Measurements from ENCODE around the gene ZNF845.

ZNF845 gene

DNA sequence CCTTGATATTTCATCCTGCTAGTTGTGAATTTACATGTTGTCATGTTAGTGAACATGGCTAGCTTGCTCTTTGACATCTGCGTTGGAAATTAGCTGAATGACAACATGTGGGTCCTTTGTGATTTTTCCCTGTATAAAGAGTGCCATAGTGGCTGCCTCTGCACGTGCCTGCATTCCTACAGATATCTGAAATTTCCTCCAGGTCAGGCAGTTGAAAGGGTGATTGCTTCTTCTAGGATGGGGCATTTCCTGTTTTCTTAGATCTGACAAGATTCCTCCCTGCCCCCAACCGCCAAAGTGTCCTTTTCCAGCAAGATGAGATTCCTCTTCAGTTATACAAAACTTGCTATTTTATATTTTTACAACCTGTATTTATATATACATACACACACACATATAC, 40.7 kb downstream of the ZNF845 start:
- TF ChIP-seq, protein P1, sequence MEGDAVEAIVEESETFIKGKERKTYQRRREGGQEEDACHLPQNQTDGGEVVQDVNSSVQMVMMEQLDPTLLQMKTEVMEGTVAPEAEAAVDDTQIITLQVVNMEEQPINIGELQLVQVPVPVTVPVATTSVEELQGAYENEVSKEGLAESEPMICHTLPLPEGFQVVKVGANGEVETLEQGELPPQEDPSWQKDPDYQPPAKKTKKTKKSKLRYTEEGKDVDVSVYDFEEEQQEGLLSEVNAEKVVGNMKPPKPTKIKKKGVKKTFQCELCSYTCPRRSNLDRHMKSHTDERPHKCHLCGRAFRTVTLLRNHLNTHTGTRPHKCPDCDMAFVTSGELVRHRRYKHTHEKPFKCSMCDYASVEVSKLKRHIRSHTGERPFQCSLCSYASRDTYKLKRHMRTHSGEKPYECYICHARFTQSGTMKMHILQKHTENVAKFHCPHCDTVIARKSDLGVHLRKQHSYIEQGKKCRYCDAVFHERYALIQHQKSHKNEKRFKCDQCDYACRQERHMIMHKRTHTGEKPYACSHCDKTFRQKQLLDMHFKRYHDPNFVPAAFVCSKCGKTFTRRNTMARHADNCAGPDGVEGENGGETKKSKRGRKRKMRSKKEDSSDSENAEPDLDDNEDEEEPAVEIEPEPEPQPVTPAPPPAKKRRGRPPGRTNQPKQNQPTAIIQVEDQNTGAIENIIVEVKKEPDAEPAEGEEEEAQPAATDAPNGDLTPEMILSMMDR (IDR thresholded peaks at IDR 0.05; ENCODE audit: low read depth, low read length), result no peak
- no peak for TF ChIP-seq MAX (IDR thresholded peaks at IDR 0.05; ENCODE audit: low read depth, low read length)
- TF ChIP-seq POLR2A (IDR thresholded peaks at IDR 0.05; ENCODE audit: extremely low read depth, insufficient read length), result no peak
- no peak for TF ChIP-seq MYC (IDR thresholded peaks at IDR 0.05; ENCODE audit: low read depth, low read length)
- no peak for DNase-seq (ENCODE audit: low read depth)
- H3K4me3 ChIP-seq (ENCODE audit: low read depth, low read length), result no peak overlapping the region

GRCh38 chr19:53374743-53375142, 41.2 kb downstream of the ZNF845 start:
- H3K4me3 ChIP-seq (ENCODE audit: low read depth, low read length), result no peak overlapping the region
- DNase-seq (ENCODE audit: low read depth), result no peak
- no peak for TF ChIP-seq POLR2A (IDR thresholded peaks at IDR 0.05; ENCODE audit: extremely low read depth, insufficient read length)
- TF ChIP-seq, protein P1 (IDR thresholded peaks at IDR 0.05; ENCODE audit: low read depth, low read length), result no peak
- TF ChIP-seq MAX (IDR thresholded peaks at IDR 0.05; ENCODE audit: low read depth, low read length), result no peak
- no peak for TF ChIP-seq MYC (IDR thresholded peaks at IDR 0.05; ENCODE audit: low read depth, low read length)

- no peak for TF ChIP-seq POLR2A (IDR thresholded peaks at IDR 0.05; ENCODE audit: extremely low read depth, insufficient read length)
- TF ChIP-seq, protein P1 (IDR thresholded peaks at IDR 0.05; ENCODE audit: low read depth, low read length), result no peak
- no peak for TF ChIP-seq MYC (IDR thresholded peaks at IDR 0.05; ENCODE audit: low read depth, low read length)
- no peak for TF ChIP-seq MAX (IDR thresholded peaks at IDR 0.05; ENCODE audit: low read depth, low read length)
- DNase-seq (ENCODE audit: low read depth), result no peak
- H3K4me3 ChIP-seq (ENCODE audit: low read depth, low read length), result no peak overlapping the region
Observed at GRCh38 chr19:53381376-53381775, 47.8 kb downstream of the ZNF845 start.

DNA sequence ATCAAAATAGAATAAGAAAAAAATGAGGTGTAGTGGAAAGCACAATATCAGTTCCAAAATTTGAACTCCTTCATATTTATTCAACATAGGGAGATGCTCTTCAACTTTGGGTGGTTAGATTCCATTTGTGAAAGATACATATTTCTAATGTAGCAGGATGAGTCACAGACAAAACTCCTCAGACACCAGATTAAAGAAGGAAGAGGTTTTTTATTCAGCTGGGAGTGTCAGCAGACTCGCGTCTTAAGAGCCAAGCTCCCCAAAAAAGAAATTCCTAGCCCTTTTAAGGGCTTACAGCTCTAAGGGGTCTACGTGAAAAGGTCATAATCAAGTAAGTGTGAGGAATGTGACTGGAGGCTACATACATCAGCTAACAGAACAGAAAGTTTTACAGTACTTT, 54.6 kb downstream of the ZNF845 start:
- no peak for DNase-seq (ENCODE audit: low read depth)
- TF ChIP-seq MYC (IDR thresholded peaks at IDR 0.05; ENCODE audit: low read depth, low read length), result no peak
- TF ChIP-seq, protein P1 (IDR thresholded peaks at IDR 0.05; ENCODE audit: low read depth, low read length), result no peak
- no peak overlapping the region for H3K4me3 ChIP-seq (ENCODE audit: low read depth, low read length)

GRCh38 chr19:53388904-53389303, 55.4 kb downstream of the ZNF845 start:
- no peak overlapping the region for H3K4me3 ChIP-seq (ENCODE audit: low read depth, low read length)
- no peak for TF ChIP-seq MAX (IDR thresholded peaks at IDR 0.05; ENCODE audit: low read depth, low read length)
- TF ChIP-seq POLR2A (IDR thresholded peaks at IDR 0.05; ENCODE audit: extremely low read depth, insufficient read length), result no peak
- TF ChIP-seq, protein P1 (IDR thresholded peaks at IDR 0.05; ENCODE audit: low read depth, low read length), result no peak
- TF ChIP-seq MYC (IDR thresholded peaks at IDR 0.05; ENCODE audit: low read depth, low read length), result no peak
- DNase-seq (ENCODE audit: low read depth), result no peak

- no peak overlapping the region for H3K4me3 ChIP-seq (ENCODE audit: low read depth, low read length)
- no peak for DNase-seq (ENCODE audit: low read depth)
- TF ChIP-seq POLR2A (IDR thresholded peaks at IDR 0.05; ENCODE audit: extremely low read depth, insufficient read length), result no peak
- TF ChIP-seq MYC (IDR thresholded peaks at IDR 0.05; ENCODE audit: low read depth, low read length), result no peak
- TF ChIP-seq MAX (IDR thresholded peaks at IDR 0.05; ENCODE audit: low read depth, low read length), result no peak
- TF ChIP-seq, protein P1 (IDR thresholded peaks at IDR 0.05; ENCODE audit: low read depth, low read length), result no peak
Observed at GRCh38 chr19:53389571-53389970, 56.0 kb downstream of the ZNF845 start.

Data from NB4 (cell line).